Measurements from ENCODE around the gene PCSK6. TPM values are rescaled to one million over a fixed set of nuclear protein-coding genes. Genes with fewer than 3 reads are reported as not detected.

Gene PCSK6
- total and polyA plus RNA-seq, 2 experiments from 2014 or later, result 0.38 TPM; not detected in 1

DNA sequence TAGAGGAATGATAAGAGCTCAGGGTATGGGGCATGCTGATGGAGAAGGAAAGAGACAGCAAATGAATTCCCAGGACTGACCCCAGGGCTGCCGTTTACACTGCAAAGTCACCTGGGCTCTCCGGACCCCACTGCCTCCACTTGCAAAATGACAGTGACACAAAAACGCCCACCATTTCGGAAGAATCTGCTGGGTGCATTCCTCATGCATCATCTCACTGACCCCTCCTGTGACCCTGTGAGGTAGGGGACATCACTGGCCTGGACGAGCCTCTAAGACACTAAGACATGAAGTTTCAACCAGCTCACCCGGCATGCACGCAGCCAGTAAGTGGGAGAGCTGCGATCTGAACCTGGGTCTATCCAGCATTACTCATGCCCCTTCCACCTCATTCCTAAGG lies 60.3 kb downstream of the PCSK6 start:
- H3K4me3 ChIP-seq, result no peak overlapping the region
- DNase-seq, result no peak
- H2AFZ ChIP-seq, result no peak overlapping the region
- no peaks in the 10 kb centered on the region for H3K36me3 ChIP-seq (ENCODE audit: low read depth)
- peaks cover 8% of the 10 kb centered on the region; the same call in 1 of the 2 replicates for H3K27me3 ChIP-seq (replicated peaks; ENCODE audit: insufficient read depth)
- no peaks in the 10 kb centered on the region for H3K79me2 ChIP-seq (ENCODE audit: insufficient read depth)
- H3F3A ChIP-seq (ENCODE audit: insufficient read depth), result no peaks in the 10 kb centered on the region
- H3K9me3 ChIP-seq (ENCODE audit: low read depth), result no peaks in the 10 kb centered on the region
- no peaks in the 10 kb centered on the region for H3K9me2 ChIP-seq (ENCODE audit: insufficient read depth)
- TF ChIP-seq EZH2 (IDR thresholded peaks at IDR 0.05; ENCODE audit: insufficient read depth, poor library complexity, severe bottlenecking) (no peak), EZH2phosphoT487 (IDR thresholded peaks at IDR 0.05; ENCODE audit: insufficient read depth, low read depth) (no peak)
- in situ Hi-C loops (cut with MboI), result no loop called here
- no peak overlapping the region for H3K4me2 ChIP-seq (ENCODE audit: unreplicated experiment)
- H4K20me1 ChIP-seq (ENCODE audit: insufficient read depth), result no peaks in the 10 kb centered on the region
- H3K9ac ChIP-seq, result no peak overlapping the region
- no peak overlapping the region for H3K27ac ChIP-seq
- H3K4me1 ChIP-seq (ENCODE audit: insufficient read depth), result no peaks in the 10 kb centered on the region
- WGBS, 2 experiments (ENCODE audit: low coverage in 1 of 2, low lambda C conversion rate in 2 of 2, missing lambda C conversion rate in 2 of 2), result 83 to 85% methylated on average over 8 of the region's 8 CpGs

- Histone ChIP-seq H4K20me1 (ENCODE audit: insufficient read depth) (no peaks in the 10 kb centered on the region), H3K27me3 (replicated peaks; ENCODE audit: insufficient read depth) (peaks cover 12% of the 10 kb centered on the region), H3K9me2 (ENCODE audit: insufficient read depth) (no peaks in the 10 kb centered on the region), H3K79me2 (ENCODE audit: insufficient read depth) (no peaks in the 10 kb centered on the region), H3K9me3 (ENCODE audit: low read depth) (no peaks in the 10 kb centered on the region), H3K4me3 (no peak overlapping the region), H3K9ac (no peak overlapping the region), H3K4me2 (ENCODE audit: unreplicated experiment) (no peak overlapping the region), H2AFZ (no peak overlapping the region), H3F3A (ENCODE audit: insufficient read depth) (no peaks in the 10 kb centered on the region), H3K4me1 (ENCODE audit: insufficient read depth) (no peaks in the 10 kb centered on the region), H3K36me3 (ENCODE audit: low read depth) (no peaks in the 10 kb centered on the region), H3K27ac (no peak overlapping the region)
- TF ChIP-seq EZH2 (IDR thresholded peaks at IDR 0.05; ENCODE audit: insufficient read depth, poor library complexity, severe bottlenecking) (no peak), EZH2phosphoT487 (IDR thresholded peaks at IDR 0.05; ENCODE audit: insufficient read depth, low read depth) (no peak)
- WGBS, 2 experiments (ENCODE audit: low coverage in 1 of 2, low lambda C conversion rate in 2 of 2, missing lambda C conversion rate in 2 of 2), result 72 to 74% methylated on average over 12 of the region's 12 CpGs
- in situ Hi-C loops (cut with MboI), result no loop called here
- no peak for DNase-seq
Observed at GRCh38 chr15:101428758-101429157, 60.7 kb downstream of the PCSK6 start.

DNA sequence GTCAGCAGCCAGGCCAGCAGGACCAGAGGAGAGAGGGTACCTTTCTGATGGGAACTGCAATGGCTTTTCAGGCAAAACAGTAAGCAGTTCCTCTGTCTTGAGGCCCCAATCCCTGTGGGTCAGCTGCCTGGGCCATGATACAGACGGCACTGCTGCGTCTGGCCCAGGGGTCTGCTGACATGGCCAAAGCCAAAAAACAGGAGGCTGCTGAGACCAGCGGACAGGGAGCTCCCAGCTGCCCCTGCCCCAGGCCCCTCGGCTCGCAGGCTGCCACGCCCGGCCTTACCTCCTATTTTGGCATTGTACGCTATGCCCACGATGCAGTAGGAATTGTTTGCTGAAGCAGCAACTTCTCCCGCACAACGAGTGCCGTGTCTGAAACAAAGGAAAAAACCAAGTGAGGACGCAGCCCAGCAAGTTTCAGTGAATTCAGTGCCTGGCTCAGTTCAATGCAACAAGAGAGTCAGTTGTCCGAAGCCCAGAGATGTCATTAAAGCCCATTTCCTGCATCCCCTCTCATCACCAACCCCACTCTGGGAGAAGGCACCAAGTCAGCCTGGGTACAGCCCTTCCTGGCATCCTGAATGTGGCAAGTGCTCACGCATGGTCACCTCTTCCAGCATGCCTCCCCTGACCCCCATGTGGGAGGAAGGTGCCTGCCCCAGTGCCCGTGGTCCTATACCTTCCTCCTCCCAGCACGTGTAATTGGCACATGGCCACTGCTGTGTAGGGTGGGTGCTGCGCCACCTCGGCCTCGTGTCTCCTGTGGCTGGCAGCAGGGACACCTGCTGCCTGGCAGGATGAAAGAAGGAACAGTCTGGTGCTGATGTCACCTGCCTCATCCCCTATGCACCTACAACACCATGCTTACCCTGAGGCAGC lies 61.7 kb downstream of the PCSK6 start:
- DNase-seq, result no peak
- no peak overlapping the region for H2AFZ ChIP-seq
- H3K27me3 ChIP-seq (replicated peaks; ENCODE audit: insufficient read depth), result peaks cover 17% of the 10 kb centered on the region
- no peak overlapping the region for H3K4me3 ChIP-seq
- no peaks in the 10 kb centered on the region for H3K79me2 ChIP-seq (ENCODE audit: insufficient read depth)
- no peaks in the 10 kb centered on the region for H3K36me3 ChIP-seq (ENCODE audit: low read depth)
- H3K9ac ChIP-seq, result no peak overlapping the region
- H3F3A ChIP-seq (ENCODE audit: insufficient read depth), result no peaks in the 10 kb centered on the region
- no peaks in the 10 kb centered on the region for H3K9me3 ChIP-seq (ENCODE audit: low read depth)
- H3K27ac ChIP-seq, result no peak overlapping the region
- TF ChIP-seq EZH2 (IDR thresholded peaks at IDR 0.05; ENCODE audit: insufficient read depth, poor library complexity, severe bottlenecking) (no peak), EZH2phosphoT487 (IDR thresholded peaks at IDR 0.05; ENCODE audit: insufficient read depth, low read depth) (no peak)
- H3K4me1 ChIP-seq (ENCODE audit: insufficient read depth), result no peaks in the 10 kb centered on the region
- H4K20me1 ChIP-seq (ENCODE audit: insufficient read depth), result no peaks in the 10 kb centered on the region
- H3K9me2 ChIP-seq (ENCODE audit: insufficient read depth), result no peaks in the 10 kb centered on the region
- no peak overlapping the region for H3K4me2 ChIP-seq (ENCODE audit: unreplicated experiment)
- in situ Hi-C loops (cut with MboI), result no loop called here
- 70 to 73% methylated on average over 20 of the region's 20 CpGs for WGBS, 2 experiments (ENCODE audit: low coverage in 1 of 2, low lambda C conversion rate in 2 of 2, missing lambda C conversion rate in 2 of 2)

DNA sequence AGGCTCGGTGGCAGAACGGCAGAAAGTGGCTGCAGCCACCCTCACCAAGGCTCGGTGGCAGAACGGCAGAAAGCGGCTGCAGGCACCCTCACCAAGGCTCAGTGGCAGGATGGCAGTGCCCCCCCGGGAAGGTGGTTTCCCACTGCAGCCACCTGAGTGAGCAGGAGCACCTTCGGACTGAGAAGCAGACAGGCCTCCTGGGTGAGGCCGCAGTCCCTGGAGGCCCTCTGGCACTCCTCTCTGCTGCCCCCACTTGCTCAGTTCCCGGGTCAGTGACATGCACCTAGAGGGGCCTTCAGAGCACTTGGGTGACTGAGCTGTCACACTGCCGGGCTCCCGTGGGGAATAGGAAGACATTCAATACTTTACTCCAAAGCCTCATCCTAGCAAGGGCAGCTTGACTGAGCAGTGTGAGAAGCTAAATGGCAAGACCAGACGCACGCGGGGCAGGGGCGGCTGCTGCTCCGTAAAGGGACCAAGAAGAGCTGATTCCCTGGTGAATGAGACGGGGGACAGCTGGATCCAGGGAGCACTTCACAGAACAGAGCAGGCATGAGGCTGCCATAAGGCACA lies 62.7 kb downstream of the PCSK6 start:
- no peaks in the 10 kb centered on the region for H3K9me2 ChIP-seq (ENCODE audit: insufficient read depth)
- TF ChIP-seq EZH2 (IDR thresholded peaks at IDR 0.05; ENCODE audit: insufficient read depth, poor library complexity, severe bottlenecking) (no peak), EZH2phosphoT487 (IDR thresholded peaks at IDR 0.05; ENCODE audit: insufficient read depth, low read depth) (no peak)
- H3K9ac ChIP-seq, result no peak overlapping the region
- WGBS, 2 experiments (ENCODE audit: low coverage in 1 of 2, low lambda C conversion rate in 2 of 2, missing lambda C conversion rate in 2 of 2), result 69 to 70% methylated on average over 16 to 17 of the region's 17 CpGs
- H3K4me1 ChIP-seq (ENCODE audit: insufficient read depth), result no peaks in the 10 kb centered on the region
- no peaks in the 10 kb centered on the region for H4K20me1 ChIP-seq (ENCODE audit: insufficient read depth)
- H3K27ac ChIP-seq, result no peak overlapping the region
- no peak for DNase-seq
- no peaks in the 10 kb centered on the region for H3K9me3 ChIP-seq (ENCODE audit: low read depth)
- no peak overlapping the region for H3K4me2 ChIP-seq (ENCODE audit: unreplicated experiment)
- no peaks in the 10 kb centered on the region for H3K79me2 ChIP-seq (ENCODE audit: insufficient read depth)
- in situ Hi-C loops (cut with MboI), result no loop called here
- H3K4me3 ChIP-seq, result no peak overlapping the region
- H2AFZ ChIP-seq, result no peak overlapping the region
- H3K27me3 ChIP-seq (replicated peaks; ENCODE audit: insufficient read depth), result peaks cover 17% of the 10 kb centered on the region
- H3K36me3 ChIP-seq (ENCODE audit: low read depth), result no peaks in the 10 kb centered on the region
- no peaks in the 10 kb centered on the region for H3F3A ChIP-seq (ENCODE audit: insufficient read depth)
